ENCODE results near the gene MS4A1.
"Not testable (repeated sequence)": the region's sequence is repeated elsewhere in the genome, so short reads cannot be mapped to it uniquely, and the experiment has no call there.

MS4A1 gene

DNA sequence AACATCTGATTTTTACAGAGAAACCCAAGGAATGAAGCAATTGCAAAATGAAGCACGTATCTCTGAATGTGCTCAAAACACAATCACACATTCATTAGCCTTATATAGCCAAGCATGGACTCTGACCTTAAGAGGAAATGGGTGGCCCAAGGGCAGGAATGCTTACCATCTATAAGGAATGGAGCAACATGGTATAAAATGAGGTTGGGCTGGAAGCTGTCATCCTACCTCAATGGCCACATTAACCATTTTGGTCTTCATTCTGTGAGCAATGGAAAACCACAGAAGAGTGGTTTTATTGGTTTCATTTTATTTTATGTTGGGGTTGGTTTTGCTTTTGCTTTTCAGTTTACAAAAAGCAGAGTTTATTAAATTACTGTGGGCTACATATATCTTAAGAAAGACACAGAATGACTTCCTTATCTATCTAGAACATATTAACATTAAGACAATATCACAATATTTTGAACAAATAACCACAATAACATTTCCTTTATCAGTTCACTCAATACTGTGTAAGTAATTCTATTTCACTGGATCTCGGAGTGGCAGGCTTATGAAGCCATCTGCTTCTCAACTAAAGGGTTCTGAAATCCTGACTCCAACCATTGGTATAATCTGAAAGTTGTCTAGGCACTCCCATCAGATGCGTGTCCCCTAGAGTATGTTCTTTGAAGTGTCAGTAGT is 48.7 kb downstream of the MS4A1 start:
- no peak for DNase-seq

DNA sequence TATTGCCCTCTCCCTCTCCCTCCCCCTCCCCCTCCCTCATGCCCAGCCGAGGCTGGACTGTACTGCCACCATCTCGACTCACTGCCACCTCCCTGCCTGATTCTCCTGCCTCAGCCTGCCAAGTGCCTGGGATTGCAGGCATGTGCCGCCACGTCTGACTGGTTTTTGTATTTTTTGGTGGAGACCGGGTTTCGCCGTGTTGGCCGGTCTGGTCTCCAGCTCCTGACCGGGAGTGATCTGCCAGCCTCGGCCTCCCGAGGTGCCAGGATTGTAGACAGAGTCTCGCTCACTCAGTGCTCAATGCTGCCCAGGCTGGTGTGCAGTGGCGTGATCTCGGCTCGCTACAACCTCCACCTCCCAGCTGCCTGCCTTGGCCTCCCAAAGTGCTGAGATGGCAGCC is 54.0 kb downstream of the MS4A1 start:
- DNase-seq: not testable (repeated sequence)

- DNase-seq: not testable (repeated sequence)
These were observed 54.6 kb downstream of the MS4A1 start for GRCh38 chr11:60510209-60510608.

DNA sequence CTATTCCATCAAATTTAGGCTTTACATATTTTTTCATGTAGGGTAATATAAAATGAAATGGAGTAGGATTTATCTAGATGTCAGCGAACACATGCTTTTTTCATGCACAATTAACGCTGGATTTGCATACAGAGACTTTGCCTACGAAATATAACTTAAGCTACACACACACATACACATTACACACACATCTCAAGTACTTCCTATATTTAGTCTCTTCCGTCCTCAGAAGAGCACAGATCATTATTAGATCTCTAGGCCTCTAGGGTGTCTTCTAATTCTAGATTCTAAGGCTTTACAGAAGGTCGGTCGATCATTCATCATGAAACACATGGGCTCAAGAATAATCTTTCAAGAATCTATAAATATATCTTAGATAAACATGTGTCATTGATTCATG is 55.7 kb downstream of the MS4A1 start:
- no peak for DNase-seq

GRCh38 chr11:60512651-60513225 is 57.1 kb downstream of the MS4A1 start:
- DNase-seq: no peak

- no peak for DNase-seq
These were observed 58.1 kb downstream of the MS4A1 start for GRCh38 chr11:60513496-60514460.

DNA sequence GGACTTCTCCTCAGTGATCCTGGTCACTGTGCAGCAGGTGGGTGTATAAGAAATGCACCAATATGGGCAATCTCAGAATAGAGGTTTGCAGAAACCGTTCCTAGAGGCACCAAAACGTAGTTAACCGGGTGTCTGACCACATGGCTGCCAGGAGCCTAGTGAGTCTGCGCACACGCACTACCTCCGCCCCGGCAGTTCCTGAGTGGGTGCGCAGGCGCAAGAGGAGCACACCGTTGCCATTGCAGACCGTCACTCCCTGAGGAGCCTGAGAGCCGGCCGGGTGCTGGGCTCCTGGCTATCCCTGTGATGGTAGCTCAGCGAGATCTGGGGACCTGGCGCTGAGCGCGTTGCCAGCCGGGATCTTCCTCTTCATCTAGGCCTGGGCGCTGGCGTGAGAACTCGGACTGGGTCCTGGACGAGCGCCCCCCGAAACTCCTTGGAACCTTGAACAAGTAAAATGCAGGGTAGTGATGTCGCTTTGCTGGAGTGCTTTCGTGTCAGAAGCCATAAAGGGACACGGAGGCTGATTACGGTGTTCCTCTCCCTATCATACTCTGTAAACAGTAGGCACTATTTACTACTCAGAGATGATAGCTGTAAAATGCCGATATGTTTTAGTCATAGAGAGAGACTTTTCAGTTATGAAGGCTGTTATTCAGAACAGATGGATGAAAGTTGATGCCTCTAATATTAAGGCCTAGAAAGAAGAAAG is 59.7 kb downstream of the MS4A1 start, which contains the start of gene MS4A13:
Gene MS4A13 (plus strand): TSS at position 249 of the 712 bp plus-strand sequence. CDS start 2,692 bp downstream, outside the sequence.
- DNase-seq: no peak
